ENCODE measurements around the gene IGFBP2. TPM values are rescaled to one million over a fixed set of nuclear protein-coding genes. Genes with fewer than 3 reads are reported as not detected.

Gene IGFBP2
- total and polyA plus RNA-seq, 2 of the 8 experiments (the other 6 are each of a cell fraction or from before 2014, with no cell fraction given), result 326 to 782 TPM

- H2BK20ac ChIP-seq (ENCODE audit: low read length), result no peak overlapping the region
- H2AK5ac ChIP-seq (ENCODE audit: low read depth, low read length), result no peak overlapping the region
- H3K79me1 ChIP-seq (ENCODE audit: low read depth, low read length), result no peaks in the 10 kb centered on the region
- H3K23me2 ChIP-seq (ENCODE audit: low read depth, low read length), result no peaks in the 10 kb centered on the region
- TF ChIP-seq TEAD4 (IDR thresholded peaks at IDR 0.05; ENCODE audit: low read depth, low read length), result no peak
- TF ChIP-seq RFX5 (IDR thresholded peaks at IDR 0.05; ENCODE audit: borderline replicate concordance, low read depth, low read length), result no peak
- no peak for TF ChIP-seq BRCA1 (IDR thresholded peaks at IDR 0.05; ENCODE audit: low read depth, low read length)
- TF ChIP-seq CBX5 (IDR thresholded peaks at IDR 0.05; ENCODE audit: low read depth, low read length), result no peak
- TF ChIP-seq SIX5 (IDR thresholded peaks at IDR 0.05; ENCODE audit: low read depth, low read length), result no peak
- no peak for TF ChIP-seq POU5F1 (IDR thresholded peaks at IDR 0.05; ENCODE audit: low read depth, low read length)
- no peak for TF ChIP-seq HDAC2 (IDR thresholded peaks at IDR 0.05; ENCODE audit: borderline replicate concordance in 1 of 2, low read depth in 2 of 2, low read length in 2 of 2)
- no peak for TF ChIP-seq TCF12 (IDR thresholded peaks at IDR 0.05; ENCODE audit: low read depth, low read length)
- no peak for TF ChIP-seq NANOG (IDR thresholded peaks at IDR 0.05; ENCODE audit: insufficient read depth, low read depth, low read length, poor library complexity, severe bottlenecking)
- TF ChIP-seq SAP30 (IDR thresholded peaks at IDR 0.05; ENCODE audit: insufficient read depth, insufficient replicate concordance, low read length), result no peak
- no peak for TF ChIP-seq GTF2F1 (IDR thresholded peaks at IDR 0.05; ENCODE audit: borderline replicate concordance, low read depth, low read length)
- no peak overlapping the region for H2AFZ ChIP-seq (ENCODE audit: low read length)
- H3K18ac ChIP-seq (ENCODE audit: extremely low read depth, low read length), result no peak overlapping the region
- no peak overlapping the region for H3K4ac ChIP-seq (replicated peaks; ENCODE audit: insufficient read length, low read depth, low read length)
- 96% methylated on average over 15 of the region's 17 CpGs; no CpG with 5 or more reads in 1 of the 2 experiments for whole genome bisulfite sequencing, 2 experiments (ENCODE audit: extremely low coverage in 1 of 2, insufficient coverage in 1 of 2, insufficient read length in 1 of 2, insufficient replicate concordance in 2 of 2, low coverage in 1 of 2, low lambda C conversion rate in 2 of 2, missing lambda C conversion rate in 1 of 2)
- H3K36me3 ChIP-seq (ENCODE audit: control insufficient read depth in 2 of 4, insufficient read depth in 4 of 4, low read length in 3 of 4), result no peaks in the 10 kb centered on the region; a peak in 1 of 8 replicates
- CTCF ChIA-PET (ENCODE audit: partially characterized antibody), result interaction anchor here (2.9 to 6.9 kb wide), 3 partner anchors 10 to 159 kb away, joined by 13 to 54 read pairs (median 30); no protein-coding TSS in a partner anchor
- H2BK120ac ChIP-seq (replicated peaks; ENCODE audit: low read depth, low read length), result no peak overlapping the region
- H2BK5ac ChIP-seq (ENCODE audit: low read depth, low read length), result no peak overlapping the region
- H3K56ac ChIP-seq (replicated peaks; ENCODE audit: insufficient read length, low read depth, low read length), result no peak overlapping the region
- POLR2A ChIA-PET (ENCODE audit: partially characterized antibody), result interaction anchor here (0.9 kb wide), 1 partner anchor 72 kb away, joined by 3 read pairs; no protein-coding TSS in a partner anchor
- H3K9me3 ChIP-seq (ENCODE audit: insufficient read depth in 2 of 2, low read depth in 1 of 2, low read length in 1 of 2), result no peaks in the 10 kb centered on the region
- H3K4me2 ChIP-seq (ENCODE audit: insufficient read depth in 1 of 2, low read depth in 2 of 2, low read length in 2 of 2), result no peak overlapping the region
- no peak overlapping the region for H4K91ac ChIP-seq (replicated peaks; ENCODE audit: insufficient read length, low read length)
- no peak overlapping the region for H4K8ac ChIP-seq (ENCODE audit: extremely low read depth, insufficient read depth, low read length)
- no peaks in the 10 kb centered on the region for H3K79me2 ChIP-seq (ENCODE audit: control insufficient read depth in 1 of 2, insufficient read depth in 2 of 2, low read length in 2 of 2)
- no peaks in the 10 kb centered on the region for H3K27me3 ChIP-seq (replicated peaks in 1 of 4; ENCODE audit: control insufficient read depth in 3 of 4, extremely low read depth in 1 of 4, insufficient read depth in 3 of 4, low read length in 3 of 4)
- DNase-seq (ENCODE audit: low read depth in 1 of 2, low spot score in 2 of 2) (no peak), FAIRE-seq (no peak)
- H3K9ac ChIP-seq (replicated peaks in 1 of 4; ENCODE audit: extremely low read depth in 1 of 4, low read depth in 3 of 4, low read length in 3 of 4), result no peak overlapping the region
- H4K20me1 ChIP-seq (replicated peaks in 1 of 2; ENCODE audit: control insufficient read depth in 1 of 2, insufficient read depth in 2 of 2, low read length in 2 of 2), result no peaks in the 10 kb centered on the region
- H3K4me1 ChIP-seq (replicated peaks in 1 of 4; ENCODE audit: control insufficient read depth in 3 of 4, insufficient read depth in 4 of 4, low read length in 3 of 4), result peaks cover 0 to 4% (median 2%) of the 10 kb centered on the region in 4 experiments; a peak in 3 of 7 replicates
- no peak overlapping the region for H4K5ac ChIP-seq (ENCODE audit: insufficient read length, low read depth, low read length)
- H3K27ac ChIP-seq (ENCODE audit: low read depth, low read length), result no peak overlapping the region
- H3K4me3 ChIP-seq (ENCODE audit: extremely low read depth in 1 of 4, insufficient read depth in 2 of 4, low read depth in 3 of 4, low read length in 4 of 4), result no peak overlapping the region
- H2BK15ac ChIP-seq (ENCODE audit: low read length), result no peak overlapping the region
- H2BK12ac ChIP-seq (ENCODE audit: low read depth, low read length), result no peak overlapping the region; the same call in 1 of the 2 replicates
- H3K23ac ChIP-seq (ENCODE audit: insufficient read length), result no peak overlapping the region
- no peak overlapping the region for H3K14ac ChIP-seq (ENCODE audit: insufficient read length)
Observed at GRCh38 chr2:216676630-216677029, 43.4 kb downstream of the IGFBP2 start.

Measured in H1 (cell line).